ENCODE results near the gene PTK6.

GRCh38 chr20:63496596-63497120 lies 40.5 kb downstream of the PTK6 start:
- no peak for TF ChIP-seq CTCF (IDR thresholded peaks at IDR 0.05; ENCODE audit: insufficient read depth, low read length)
- TF ChIP-seq GABPA (IDR thresholded peaks at IDR 0.05; ENCODE audit: low read depth), result no peak
- TF ChIP-seq POLR2AphosphoS5 (IDR thresholded peaks at IDR 0.05; ENCODE audit: low read depth), result no peak
- TF ChIP-seq REST (IDR thresholded peaks at IDR 0.05; ENCODE audit: insufficient replicate concordance, low read depth), result no peak
- no peak for TF ChIP-seq SPI1 (IDR thresholded peaks at IDR 0.05; ENCODE audit: borderline replicate concordance, low read depth)
